Mesendoderm (in vitro differentiated cells): Measurements from ENCODE around the gene PTPRM.
"Not testable (repeated sequence)": the region's sequence is repeated elsewhere in the genome, so short reads cannot be mapped to it uniquely, and the experiment has no call there.

Experiments used
- DNase-seq: peaks from one replicate; pipeline ENCODE4 v3.0.0; 2013
- H2AK5ac ChIP-seq: 2 replicates; pipeline ENCODE4 v1.6.1; 2013; ENCODE audit warnings: low read length, inconsistent platforms
- H2BK120ac ChIP-seq: 2 replicates; pipeline ENCODE4 v1.6.1; 2013; ENCODE audit warnings: low read depth, mild to moderate bottlenecking, low read length, moderate library complexity, mixed read lengths
- H2BK15ac ChIP-seq: replicated peaks from 2 replicates; pipeline ENCODE4 v1.6.1; 2013; ENCODE audit warnings: low read depth, mild to moderate bottlenecking, moderate library complexity
- H2BK5ac ChIP-seq: 2 replicates; pipeline ENCODE4 v1.6.1; 2013; ENCODE audit warnings: low read length, inconsistent platforms
- H3K18ac ChIP-seq: 2 replicates; pipeline ENCODE4 v1.6.1; 2013; ENCODE audit warnings: mild to moderate bottlenecking, low read length, mixed read lengths
- H3K23ac ChIP-seq: one replicate; pipeline ENCODE4 v1.6.1; 2013; ENCODE audit warnings: low read length
- H3K27ac ChIP-seq: 2 replicates; pipeline ENCODE4 v1.5.1; 2013; ENCODE audit warnings: low read depth, mild to moderate bottlenecking, inconsistent platforms, low read length, moderate library complexity
- H3K27me3 ChIP-seq: 2 replicates; pipeline ENCODE4 v1.6.1; 2013; ENCODE audit warnings: low read length, control low read depth, mild to moderate bottlenecking, inconsistent platforms; ENCODE audit not compliant: insufficient read depth, poor library complexity
- H3K36me3 ChIP-seq: 2 replicates; pipeline ENCODE4 v1.6.1; 2013; ENCODE audit warnings: low read length, inconsistent platforms; ENCODE audit not compliant: control insufficient read depth, insufficient read depth
- H3K4ac ChIP-seq: one replicate; pipeline ENCODE4 v1.6.1; 2013; ENCODE audit warnings: low read depth, mild to moderate bottlenecking, low read length, moderate library complexity
- H3K4me1 ChIP-seq: 2 replicates; pipeline ENCODE4 v1.6.1; 2013; ENCODE audit warnings: low read depth, low read length, inconsistent platforms; ENCODE audit not compliant: control insufficient read depth
- H3K4me2 ChIP-seq: 2 replicates; pipeline ENCODE4 v1.6.1; 2013; ENCODE audit warnings: low read length
- H3K4me3 ChIP-seq: 2 replicates; pipeline ENCODE4 v1.5.1; 2013; ENCODE audit warnings: mild to moderate bottlenecking, low read length
- H3K56ac ChIP-seq: one replicate; pipeline ENCODE4 v1.6.1; 2013; ENCODE audit warnings: low read length
- H3K79me1 ChIP-seq: 2 replicates; pipeline ENCODE4 v1.6.1; 2013; ENCODE audit warnings: low read length, inconsistent platforms
- H3K79me2 ChIP-seq: 2 replicates; pipeline ENCODE4 v1.6.1; 2013; ENCODE audit warnings: mild to moderate bottlenecking, low read length; ENCODE audit not compliant: control insufficient read depth, insufficient read depth
- H3K9ac ChIP-seq: 2 replicates; pipeline ENCODE4 v1.6.1; 2013; ENCODE audit warnings: low read length, inconsistent platforms
- H4K5ac ChIP-seq: one replicate; pipeline ENCODE4 v1.6.1; 2013; ENCODE audit warnings: low read length
- H4K8ac ChIP-seq: one replicate; pipeline ENCODE4 v1.6.1; 2013; ENCODE audit warnings: low read depth, mild to moderate bottlenecking, control low read depth, low read length, moderate library complexity
- WGBS: extraction: QIAGEN DNeasy Blood & Tissue Kit; methylation state at CpG from one replicate; pipeline ENCODE4 v1.1.7; 2013; ENCODE audit warnings: low lambda C conversion rate, missing lambda C conversion rate; ENCODE audit not compliant: insufficient coverage; ENCODE audit errors: extremely low coverage; 5-methylcytosine and 5-hydroxymethylcytosine counted together

Gene PTPRM

GRCh38 chr18:7735196-7735595 lies 168.1 kb downstream of the PTPRM start:
- H3K18ac ChIP-seq: peak overlapping the region; percentile 98
- no peak overlapping the region for H3K4me3 ChIP-seq
- no peak overlapping the region for H2AK5ac ChIP-seq
- H3K79me2 ChIP-seq: no peaks in the 10 kb centered on the region
- WGBS: no CpG with 5 or more reads among the region's 4 CpGs
- H3K27ac ChIP-seq: peak overlapping the region; percentile 85
- H3K4me2 ChIP-seq: no peak overlapping the region
- H3K9ac ChIP-seq: no peak overlapping the region
- no peaks in the 10 kb centered on the region for H3K27me3 ChIP-seq
- DNase-seq: no peak
- H3K4ac ChIP-seq: peak overlapping the region; percentile 94
- H2BK15ac ChIP-seq: no peak overlapping the region
- H3K56ac ChIP-seq: peak overlapping the region; percentile 35
- H4K5ac ChIP-seq: no peak overlapping the region
- H2BK5ac ChIP-seq: peak overlapping the region; percentile 91
- no peaks in the 10 kb centered on the region for H3K36me3 ChIP-seq
- H3K4me1 ChIP-seq: peaks cover 5% of the 10 kb centered on the region
- H3K79me1 ChIP-seq: peaks cover 6% of the 10 kb centered on the region
- no peak overlapping the region for H4K8ac ChIP-seq
- H3K23ac ChIP-seq: no peak overlapping the region
- H2BK120ac ChIP-seq: peak overlapping the region; percentile 21

- H2AK5ac ChIP-seq: peak overlapping the region; percentile 43
- peak overlapping the region; percentile 98 for H2BK5ac ChIP-seq
- H3K56ac ChIP-seq: peak overlapping the region; percentile 65
- peak overlapping the region; percentile 92 for H2BK120ac ChIP-seq
- H3K79me2 ChIP-seq: no peaks in the 10 kb centered on the region
- peak overlapping the region; percentile 81 for H3K4ac ChIP-seq
- no peak overlapping the region for H3K23ac ChIP-seq
- H4K5ac ChIP-seq: peak overlapping the region; percentile 90
- peaks cover 5% of the 10 kb centered on the region for H3K4me1 ChIP-seq
- no peak overlapping the region for H3K4me2 ChIP-seq
- peaks cover 6% of the 10 kb centered on the region for H3K79me1 ChIP-seq
- no CpG with 5 or more reads among the region's 2 CpGs for WGBS
- DNase-seq: peak; percentile 96
- H3K4me3 ChIP-seq: no peak overlapping the region
- no peak overlapping the region for H4K8ac ChIP-seq
- no peak overlapping the region for H2BK15ac ChIP-seq
- peak overlapping the region; percentile 90 for H3K27ac ChIP-seq
- no peaks in the 10 kb centered on the region for H3K27me3 ChIP-seq
- peak overlapping the region; percentile 6 for H3K9ac ChIP-seq
- H3K18ac ChIP-seq: peak overlapping the region; percentile 88
- no peaks in the 10 kb centered on the region for H3K36me3 ChIP-seq
Observed at GRCh38 chr18:7735626-7736175, 168.6 kb downstream of the PTPRM start.

GRCh38 chr18:7736526-7736925 lies 169.4 kb downstream of the PTPRM start:
- not testable (repeated sequence) for H4K5ac ChIP-seq, H3K36me3 ChIP-seq, H3K79me1 ChIP-seq, H3K4me1 ChIP-seq, H3K4me2 ChIP-seq, H3K4me3 ChIP-seq, H3K23ac ChIP-seq, H4K8ac ChIP-seq, DNase-seq, H2BK120ac ChIP-seq, H3K27me3 ChIP-seq, H2AK5ac ChIP-seq, H3K79me2 ChIP-seq, H2BK15ac ChIP-seq, H3K9ac ChIP-seq
- Histone ChIP-seq H3K27ac (peak overlapping the region; percentile 53), H3K4ac (peak overlapping the region; percentile 81), H2BK5ac (peak overlapping the region; percentile 2), H3K18ac (peak overlapping the region; percentile 88), H3K56ac (peak overlapping the region; percentile 49)
- WGBS: no CpG with 5 or more reads among the region's 6 CpGs

- H4K5ac ChIP-seq: no peak overlapping the region
- no CpG with 5 or more reads among the region's 2 CpGs for WGBS
Observed at GRCh38 chr18:7737550-7737949, 170.4 kb downstream of the PTPRM start.

GRCh38 chr18:7740821-7741220 lies 173.7 kb downstream of the PTPRM start:
- H3K56ac ChIP-seq: no peak overlapping the region
- H3K23ac ChIP-seq: no peak overlapping the region
- H3K27me3 ChIP-seq: no peaks in the 10 kb centered on the region
- H3K4me2 ChIP-seq: no peak overlapping the region
- H2BK120ac ChIP-seq: no peak overlapping the region
- H3K4me3 ChIP-seq: no peak overlapping the region
- no peak overlapping the region for H2BK5ac ChIP-seq
- peaks cover 4% of the 10 kb centered on the region for H3K79me1 ChIP-seq
- H2AK5ac ChIP-seq: no peak overlapping the region
- no peak overlapping the region for H3K9ac ChIP-seq
- H3K27ac ChIP-seq: no peak overlapping the region
- peak overlapping the region; percentile 40 for H3K18ac ChIP-seq
- no peak overlapping the region for H4K5ac ChIP-seq
- WGBS: no CpG with 5 or more reads among the region's 3 CpGs
- no peaks in the 10 kb centered on the region for H3K79me2 ChIP-seq
- peaks cover 9% of the 10 kb centered on the region for H3K4me1 ChIP-seq
- no peak overlapping the region for H3K4ac ChIP-seq
- no peaks in the 10 kb centered on the region for H3K36me3 ChIP-seq
- H4K8ac ChIP-seq: no peak overlapping the region
- peak; percentile 63 for DNase-seq
- H2BK15ac ChIP-seq: no peak overlapping the region

More at GRCh38 chr18:7737550-7737949, 170.4 kb downstream of the PTPRM start:
- H3K27ac ChIP-seq: no peak overlapping the region
- no peak overlapping the region for H4K8ac ChIP-seq
- no peaks in the 10 kb centered on the region for H3K79me2 ChIP-seq
- no peak overlapping the region for H3K23ac ChIP-seq
- DNase-seq: no peak
- peak overlapping the region; percentile 79 for H3K4ac ChIP-seq
- H3K27me3 ChIP-seq: no peaks in the 10 kb centered on the region
- peak overlapping the region; percentile 86 for H3K18ac ChIP-seq
- peaks cover 8% of the 10 kb centered on the region for H3K4me1 ChIP-seq
- H3K4me3 ChIP-seq: no peak overlapping the region
- no peak overlapping the region for H2AK5ac ChIP-seq
- no peak overlapping the region for H2BK15ac ChIP-seq
- no peak overlapping the region for H3K9ac ChIP-seq
- peaks cover 4% of the 10 kb centered on the region for H3K79me1 ChIP-seq
- H3K36me3 ChIP-seq: no peaks in the 10 kb centered on the region
- no peak overlapping the region for H2BK5ac ChIP-seq
- H2BK120ac ChIP-seq: peak overlapping the region; percentile 89
- H3K4me2 ChIP-seq: no peak overlapping the region
- H3K56ac ChIP-seq: no peak overlapping the region

GRCh38 chr18:7741640-7742039 lies 174.5 kb downstream of the PTPRM start:
- peaks cover 4% of the 10 kb centered on the region for H3K79me1 ChIP-seq
- no peak overlapping the region for H3K56ac ChIP-seq
- H2AK5ac ChIP-seq: no peak overlapping the region
- H2BK15ac ChIP-seq: no peak overlapping the region
- peaks cover 6% of the 10 kb centered on the region for H3K4me1 ChIP-seq
- H3K27me3 ChIP-seq: no peaks in the 10 kb centered on the region
- peak overlapping the region; percentile 21 for H4K5ac ChIP-seq
- no peak for DNase-seq
- H3K23ac ChIP-seq: no peak overlapping the region
- H3K79me2 ChIP-seq: no peaks in the 10 kb centered on the region
- H2BK120ac ChIP-seq: no peak overlapping the region
- no peak overlapping the region for H4K8ac ChIP-seq
- no peak overlapping the region for H3K18ac ChIP-seq
- H3K27ac ChIP-seq: no peak overlapping the region
- no peaks in the 10 kb centered on the region for H3K36me3 ChIP-seq
- H3K4me2 ChIP-seq: no peak overlapping the region
- H3K9ac ChIP-seq: no peak overlapping the region
- no peak overlapping the region for H3K4me3 ChIP-seq
- H2BK5ac ChIP-seq: no peak overlapping the region
- H3K4ac ChIP-seq: no peak overlapping the region
